ENCODE results near the gene PDZD2.

The PDZD2 gene

DNA sequence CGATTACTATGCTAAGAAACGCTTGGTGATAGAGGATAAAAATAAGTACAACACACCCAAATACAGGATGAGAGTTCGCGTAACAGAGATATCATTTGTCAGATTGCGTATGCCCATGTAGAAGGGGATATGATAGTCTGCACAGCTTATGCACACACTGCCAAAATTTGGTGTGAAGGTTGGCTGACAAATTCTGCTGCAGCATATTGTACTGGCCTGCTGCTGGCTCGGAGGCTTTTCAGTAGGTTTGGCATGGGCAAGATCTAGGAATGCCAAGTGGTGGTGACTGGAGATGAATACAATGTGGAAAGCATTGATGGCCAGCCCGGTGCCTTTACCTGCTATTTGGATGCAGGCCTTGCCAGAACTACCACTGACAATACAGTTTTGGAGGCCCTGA, 208.4 kb downstream of the PDZD2 start:
- Histone ChIP-seq H3K4me3 (ENCODE audit: low read length) (no peak overlapping the region), H3K9me3 (ENCODE audit: control insufficient read depth, insufficient read depth, low read length) (no peaks in the 10 kb centered on the region), H4K20me1 (ENCODE audit: control insufficient read depth, insufficient read depth, low read depth, low read length) (no peaks in the 10 kb centered on the region), H3K9me2 (replicated peaks; ENCODE audit: control insufficient read depth, low read length) (no peaks in the 10 kb centered on the region), H3K4me1 (ENCODE audit: control insufficient read depth, low read length) (peaks cover 6% of the 10 kb centered on the region; the same call in 1 of the 2 replicates), H3K4me2 (ENCODE audit: low read length) (no peak overlapping the region), H3K36me3 (ENCODE audit: control insufficient read depth, low read length) (no peaks in the 10 kb centered on the region), H3K27ac (ENCODE audit: low read depth, low read length) (no peak overlapping the region), H3F3A (ENCODE audit: control insufficient read depth, insufficient read depth) (no peaks in the 10 kb centered on the region), H3K27me3 (ENCODE audit: control insufficient read depth, low read length) (no peaks in the 10 kb centered on the region; the same call in 1 of the 2 replicates), H3K79me2 (ENCODE audit: control insufficient read depth, low read length) (no peaks in the 10 kb centered on the region)
- TF ChIP-seq EZH2phosphoT487 (IDR thresholded peaks at IDR 0.05; ENCODE audit: borderline replicate concordance, low read length), result no peak
- TF ChIP-seq, protein P1, sequence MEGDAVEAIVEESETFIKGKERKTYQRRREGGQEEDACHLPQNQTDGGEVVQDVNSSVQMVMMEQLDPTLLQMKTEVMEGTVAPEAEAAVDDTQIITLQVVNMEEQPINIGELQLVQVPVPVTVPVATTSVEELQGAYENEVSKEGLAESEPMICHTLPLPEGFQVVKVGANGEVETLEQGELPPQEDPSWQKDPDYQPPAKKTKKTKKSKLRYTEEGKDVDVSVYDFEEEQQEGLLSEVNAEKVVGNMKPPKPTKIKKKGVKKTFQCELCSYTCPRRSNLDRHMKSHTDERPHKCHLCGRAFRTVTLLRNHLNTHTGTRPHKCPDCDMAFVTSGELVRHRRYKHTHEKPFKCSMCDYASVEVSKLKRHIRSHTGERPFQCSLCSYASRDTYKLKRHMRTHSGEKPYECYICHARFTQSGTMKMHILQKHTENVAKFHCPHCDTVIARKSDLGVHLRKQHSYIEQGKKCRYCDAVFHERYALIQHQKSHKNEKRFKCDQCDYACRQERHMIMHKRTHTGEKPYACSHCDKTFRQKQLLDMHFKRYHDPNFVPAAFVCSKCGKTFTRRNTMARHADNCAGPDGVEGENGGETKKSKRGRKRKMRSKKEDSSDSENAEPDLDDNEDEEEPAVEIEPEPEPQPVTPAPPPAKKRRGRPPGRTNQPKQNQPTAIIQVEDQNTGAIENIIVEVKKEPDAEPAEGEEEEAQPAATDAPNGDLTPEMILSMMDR (IDR thresholded peaks at IDR 0.05; ENCODE audit: low read depth, low read length, poor library complexity, severe bottlenecking), result no peak

DNA sequence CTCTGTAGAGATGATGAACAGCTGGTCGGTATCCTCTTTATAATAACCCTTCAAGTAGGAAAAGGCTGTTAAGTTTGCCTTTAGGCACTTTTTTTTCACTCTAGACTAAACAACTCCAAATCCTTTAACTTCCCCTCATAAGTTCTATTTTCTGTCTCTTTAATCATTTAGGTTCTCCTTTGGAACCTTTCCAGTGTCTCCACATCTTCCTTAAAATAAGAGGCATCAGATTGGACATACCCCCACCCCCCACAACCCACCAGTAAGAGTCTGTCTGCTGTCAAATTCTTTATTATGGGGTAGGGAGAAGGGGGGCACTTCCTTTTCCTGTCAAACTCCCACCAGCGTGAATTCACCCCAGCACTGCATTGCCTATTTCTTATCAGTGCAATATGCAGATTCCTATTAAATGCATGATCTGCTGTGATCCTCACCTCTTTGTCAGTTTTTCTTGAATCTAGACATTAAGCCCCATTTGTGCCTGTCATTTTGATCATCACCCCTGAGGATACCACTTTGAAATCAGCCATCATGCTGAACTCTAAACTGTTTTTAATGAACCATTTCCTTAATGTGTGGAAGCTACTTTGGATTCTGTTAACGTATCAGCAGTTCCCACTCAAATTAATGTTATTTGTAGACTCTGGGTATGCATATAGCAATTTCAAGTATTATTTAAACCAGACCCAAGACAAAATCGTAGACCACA, 212.2 kb downstream of the PDZD2 start:
- no peak overlapping the region for H3K27ac ChIP-seq (ENCODE audit: low read depth, low read length)
- H3K79me2 ChIP-seq (ENCODE audit: control insufficient read depth, low read length), result no peaks in the 10 kb centered on the region
- H3K4me1 ChIP-seq (ENCODE audit: control insufficient read depth, low read length), result no peaks in the 10 kb centered on the region
- H3F3A ChIP-seq (ENCODE audit: control insufficient read depth, insufficient read depth), result no peaks in the 10 kb centered on the region
- H3K9me2 ChIP-seq (replicated peaks; ENCODE audit: control insufficient read depth, low read length), result no peaks in the 10 kb centered on the region
- H3K36me3 ChIP-seq (ENCODE audit: control insufficient read depth, low read length), result no peaks in the 10 kb centered on the region
- H3K27me3 ChIP-seq (ENCODE audit: control insufficient read depth, low read length), result peaks cover 27% of the 10 kb centered on the region
- H4K20me1 ChIP-seq (ENCODE audit: control insufficient read depth, insufficient read depth, low read depth, low read length), result no peaks in the 10 kb centered on the region
- TF ChIP-seq, protein P1 (IDR thresholded peaks at IDR 0.05; ENCODE audit: low read depth, low read length, poor library complexity, severe bottlenecking), result no peak
- TF ChIP-seq EZH2phosphoT487 (IDR thresholded peaks at IDR 0.05; ENCODE audit: borderline replicate concordance, low read length), result no peak
- H3K4me2 ChIP-seq (ENCODE audit: low read length), result no peak overlapping the region
- H3K9me3 ChIP-seq (ENCODE audit: control insufficient read depth, insufficient read depth, low read length), result no peaks in the 10 kb centered on the region
- H3K4me3 ChIP-seq (ENCODE audit: low read length), result no peak overlapping the region

DNA sequence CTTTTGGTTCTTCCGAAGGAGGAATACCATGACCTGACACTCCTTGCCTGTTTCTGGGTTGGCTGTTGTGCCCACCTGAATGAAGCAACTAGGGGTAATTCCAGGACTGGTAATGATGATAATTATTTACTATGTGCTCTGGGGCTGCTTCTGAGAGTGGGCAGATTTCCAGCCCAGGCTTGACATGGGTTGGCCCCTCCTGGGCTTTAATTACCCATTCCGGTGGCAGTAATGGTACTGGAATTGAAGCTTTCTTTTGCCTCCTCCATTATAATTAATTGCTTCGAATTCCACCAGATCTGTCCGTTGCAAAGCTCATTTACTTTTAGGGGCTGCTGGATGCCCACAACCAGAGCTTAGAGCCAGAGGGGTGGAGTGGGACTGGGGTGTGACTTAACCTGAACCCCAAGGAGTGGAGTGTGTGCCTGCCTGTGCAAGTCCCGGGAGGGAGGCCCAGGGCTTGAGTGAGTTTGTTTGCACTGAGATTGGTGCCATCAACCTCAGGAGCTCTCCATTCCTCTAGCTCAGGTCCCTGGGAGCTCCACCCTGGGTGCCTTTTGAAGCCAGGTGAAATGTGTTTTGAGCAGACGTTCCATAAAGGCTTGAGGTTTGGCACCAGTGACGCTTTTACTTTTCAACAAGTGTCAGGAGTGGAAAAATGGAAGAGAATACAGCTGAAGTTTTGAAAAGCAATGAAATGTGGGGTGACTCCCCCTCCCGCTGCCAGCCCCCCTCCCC, 214.6 kb downstream of the PDZD2 start:
- Histone ChIP-seq H3K9me2 (replicated peaks; ENCODE audit: control insufficient read depth, low read length) (no peaks in the 10 kb centered on the region), H3K4me2 (ENCODE audit: low read length) (no peak overlapping the region), H3K4me3 (ENCODE audit: low read length) (no peak overlapping the region), H3K9me3 (ENCODE audit: control insufficient read depth, insufficient read depth, low read length) (no peaks in the 10 kb centered on the region), H3K27ac (ENCODE audit: low read depth, low read length) (no peak overlapping the region), H3K27me3 (ENCODE audit: control insufficient read depth, low read length) (peaks cover 29% of the 10 kb centered on the region), H3K36me3 (ENCODE audit: control insufficient read depth, low read length) (no peaks in the 10 kb centered on the region), H3F3A (ENCODE audit: control insufficient read depth, insufficient read depth) (no peaks in the 10 kb centered on the region), H3K4me1 (ENCODE audit: control insufficient read depth, low read length) (no peaks in the 10 kb centered on the region), H3K79me2 (ENCODE audit: control insufficient read depth, low read length) (no peaks in the 10 kb centered on the region), H4K20me1 (ENCODE audit: control insufficient read depth, insufficient read depth, low read depth, low read length) (no peaks in the 10 kb centered on the region)
- no peak for TF ChIP-seq EZH2phosphoT487 (IDR thresholded peaks at IDR 0.05; ENCODE audit: borderline replicate concordance, low read length)
- TF ChIP-seq, protein P1 (IDR thresholded peaks at IDR 0.05; ENCODE audit: low read depth, low read length, poor library complexity, severe bottlenecking), result no peak

All from DOHH2 (cell line).